SJSA1 (cell line): Measurements from ENCODE around the gene MAD1L1. TPM values are rescaled to one million over a fixed set of nuclear protein-coding genes. Genes with fewer than 3 reads are reported as not detected.

Source experiments
- DNase-seq, 2 experiments: peaks; one replicate each; pipeline ENCODE4 v3.0.0-alpha.2; 2015 to 2020; ENCODE audit warnings: low spot score in 2 of 2, low read depth in 1 of 2
- H3K27ac ChIP-seq: fragments of 250-450 bp; sonication (Bioruptor Pico); 2 replicates; pipeline ENCODE4 v1.5.1; 2020; ENCODE audit warnings: mild to moderate bottlenecking, moderate library complexity
- H3K27me3 ChIP-seq: fragments of 250-450 bp; sonication (Bioruptor Pico); replicated peaks from 2 replicates; pipeline ENCODE4 v1.5.1; 2020; ENCODE audit warnings: mild to moderate bottlenecking, moderate library complexity
- H3K36me3 ChIP-seq: fragments of 250-450 bp; sonication (Bioruptor Pico); 2 replicates; pipeline ENCODE4 v1.5.1; 2020; ENCODE audit warnings: mild to moderate bottlenecking
- H3K4me1 ChIP-seq: fragments of 250-450 bp; sonication (Bioruptor Pico); replicated peaks from 2 replicates; pipeline ENCODE4 v1.6.1; 2021; ENCODE audit warnings: mild to moderate bottlenecking
- H3K4me3 ChIP-seq: fragments of 250-450 bp; sonication (Bioruptor Pico); 2 replicates; pipeline ENCODE4 v1.5.1; 2020; ENCODE audit warnings: mild to moderate bottlenecking
- H3K9me3 ChIP-seq: fragments of 250-450 bp; sonication (Bioruptor Pico); replicated peaks from 2 replicates; pipeline ENCODE4 v1.5.1; 2020; ENCODE audit warnings: mild to moderate bottlenecking
- total RNA-seq: library from RNA; depleted of rRNA; stranded (reverse); fragments of >200 nt; shearing (Covaris generic); gene quantifications from 2 replicates; pipeline ENCODE4 v1.2.3, GENCODE V29; 2014

Gene MAD1L1
- total RNA-seq, 1 experiment from 2014 or later: 44.0 TPM

- Histone ChIP-seq H3K4me3 (no peak overlapping the region), H3K27me3 (no peaks in the 10 kb centered on the region), H3K36me3 (peaks cover 7% of the 10 kb centered on the region), H3K4me1 (peaks cover 42% of the 10 kb centered on the region), H3K27ac (no peak overlapping the region), H3K9me3 (no peaks in the 10 kb centered on the region)
- DNase-seq: no peak
Observed at GRCh38 chr7:2109251-2109872, 123.4 kb downstream of the MAD1L1 start.

GRCh38 chr7:2108501-2109250 is 124.1 kb downstream of the MAD1L1 start:
- Histone ChIP-seq H3K27me3 (no peaks in the 10 kb centered on the region), H3K9me3 (no peaks in the 10 kb centered on the region), H3K36me3 (peaks cover 5% of the 10 kb centered on the region; the same call in 1 of the 2 replicates), H3K4me1 (peaks cover 35% of the 10 kb centered on the region), H3K27ac (no peak overlapping the region), H3K4me3 (no peak overlapping the region)
- DNase-seq: no peak

GRCh38 chr7:2108071-2108455 is 124.7 kb downstream of the MAD1L1 start:
- no peak for DNase-seq
- H3K27ac ChIP-seq: no peak overlapping the region
- peaks cover 33% of the 10 kb centered on the region for H3K4me1 ChIP-seq
- no peaks in the 10 kb centered on the region for H3K9me3 ChIP-seq
- no peaks in the 10 kb centered on the region for H3K27me3 ChIP-seq
- H3K36me3 ChIP-seq: peaks cover 5% of the 10 kb centered on the region; the same call in 1 of the 2 replicates
- no peak overlapping the region for H3K4me3 ChIP-seq

- H3K9me3 ChIP-seq: no peaks in the 10 kb centered on the region
- no peak overlapping the region for H3K4me3 ChIP-seq
- peaks cover 33% of the 10 kb centered on the region for H3K4me1 ChIP-seq
- no peaks in the 10 kb centered on the region for H3K27me3 ChIP-seq
- no peak overlapping the region for H3K27ac ChIP-seq
- no peak for DNase-seq
- peaks cover 5% of the 10 kb centered on the region; the same call in 1 of the 2 replicates for H3K36me3 ChIP-seq
Observed at GRCh38 chr7:2107386-2108070, 125.2 kb downstream of the MAD1L1 start.

GRCh38 chr7:2106924-2107323 is 125.8 kb downstream of the MAD1L1 start:
- no peak overlapping the region for H3K4me3 ChIP-seq
- H3K27me3 ChIP-seq: no peaks in the 10 kb centered on the region
- no peak overlapping the region for H3K27ac ChIP-seq
- H3K4me1 ChIP-seq: peaks cover 33% of the 10 kb centered on the region
- H3K36me3 ChIP-seq: peaks cover 5% of the 10 kb centered on the region; the same call in 1 of the 2 replicates
- no peaks in the 10 kb centered on the region for H3K9me3 ChIP-seq
- DNase-seq: no peak

- no peak overlapping the region for H3K27ac ChIP-seq
- no peaks in the 10 kb centered on the region for H3K27me3 ChIP-seq
- no peak overlapping the region for H3K4me3 ChIP-seq
- peaks cover 5% of the 10 kb centered on the region; the same call in 1 of the 2 replicates for H3K36me3 ChIP-seq
- peaks cover 33% of the 10 kb centered on the region for H3K4me1 ChIP-seq
- no peak for DNase-seq
- no peaks in the 10 kb centered on the region for H3K9me3 ChIP-seq
Observed at GRCh38 chr7:2106440-2106839, 126.3 kb downstream of the MAD1L1 start.

GRCh38 chr7:2105917-2106316 is 126.8 kb downstream of the MAD1L1 start:
- Histone ChIP-seq H3K27me3 (no peaks in the 10 kb centered on the region), H3K9me3 (no peaks in the 10 kb centered on the region), H3K4me3 (no peak overlapping the region), H3K4me1 (peaks cover 30% of the 10 kb centered on the region), H3K27ac (no peak overlapping the region), H3K36me3 (peaks cover 5% of the 10 kb centered on the region; the same call in 1 of the 2 replicates)
- DNase-seq: no peak

GRCh38 chr7:2105280-2105679 is 127.5 kb downstream of the MAD1L1 start:
- Histone ChIP-seq H3K36me3 (peaks cover 5% of the 10 kb centered on the region; the same call in 1 of the 2 replicates), H3K27ac (no peak overlapping the region), H3K9me3 (no peaks in the 10 kb centered on the region), H3K4me3 (no peak overlapping the region), H3K4me1 (peaks cover 23% of the 10 kb centered on the region), H3K27me3 (no peaks in the 10 kb centered on the region)
- DNase-seq: no peak

- no peaks in the 10 kb centered on the region for H3K9me3 ChIP-seq
- H3K27ac ChIP-seq: no peak overlapping the region
- H3K27me3 ChIP-seq: no peaks in the 10 kb centered on the region
- H3K4me3 ChIP-seq: no peak overlapping the region
- H3K36me3 ChIP-seq: 0 out of 2 replicates have a peak, but pooled peaks cover under 1% of the 10 kb centered on the region
- H3K4me1 ChIP-seq: peaks cover 18% of the 10 kb centered on the region
- no peak for DNase-seq
Observed at GRCh38 chr7:2104716-2105115, 128.0 kb downstream of the MAD1L1 start.

GRCh38 chr7:2104107-2104710 is 128.5 kb downstream of the MAD1L1 start:
- no peak for DNase-seq
- Histone ChIP-seq H3K27me3 (no peaks in the 10 kb centered on the region), H3K36me3 (no peaks in the 10 kb centered on the region), H3K9me3 (no peaks in the 10 kb centered on the region), H3K4me1 (peaks cover 17% of the 10 kb centered on the region), H3K4me3 (no peak overlapping the region), H3K27ac (no peak overlapping the region)

GRCh38 chr7:2103071-2103898 is 129.5 kb downstream of the MAD1L1 start:
- DNase-seq: no peak
- H3K27me3 ChIP-seq: no peaks in the 10 kb centered on the region
- H3K27ac ChIP-seq: no peak overlapping the region
- no peaks in the 10 kb centered on the region for H3K36me3 ChIP-seq
- no peaks in the 10 kb centered on the region for H3K9me3 ChIP-seq
- H3K4me1 ChIP-seq: peaks cover 10% of the 10 kb centered on the region; the same call in 1 of the 2 replicates
- no peak overlapping the region for H3K4me3 ChIP-seq

GRCh38 chr7:2102375-2102723 is 130.4 kb downstream of the MAD1L1 start:
- H3K36me3 ChIP-seq: no peaks in the 10 kb centered on the region
- H3K27me3 ChIP-seq: no peaks in the 10 kb centered on the region
- H3K27ac ChIP-seq: no peak overlapping the region
- no peak overlapping the region for H3K4me3 ChIP-seq
- no peak for DNase-seq
- peaks cover 4% of the 10 kb centered on the region; the same call in 1 of the 2 replicates for H3K4me1 ChIP-seq
- no peaks in the 10 kb centered on the region for H3K9me3 ChIP-seq
